PFSK-1 (cell line): ENCODE data around the gene RAPGEF5.

ENCODE experiments used
- FOXP2 ChIP-seq: optimal IDR thresholded peaks from 2 replicates; pipeline ENCODE3; 2011; ENCODE audit warnings: borderline replicate concordance, control low read depth, inconsistent platforms; ENCODE audit not compliant: insufficient read depth; ENCODE audit errors: extremely low read length, extremely low read depth
- POLR2AphosphoS5 ChIP-seq: IDR thresholded peaks from 2 replicates; pipeline ENCODE4 v1.6.1; 2012; ENCODE audit warnings: low read depth, mild to moderate bottlenecking, control low read depth, low read length, moderate library complexity
- SIN3A ChIP-seq: IDR thresholded peaks from 2 replicates; pipeline ENCODE4 v1.6.1; 2012; ENCODE audit warnings: mild to moderate bottlenecking, low read length, moderate library complexity, borderline replicate concordance; ENCODE audit not compliant: insufficient read depth
- TAF1 ChIP-seq: IDR thresholded peaks from 2 replicates; pipeline ENCODE4 v1.6.1; 2012; ENCODE audit warnings: low read length, control low read depth, borderline replicate concordance; ENCODE audit not compliant: insufficient read depth
- TF ChIP-seq, protein P1 (sequence below), 2 experiments: IDR thresholded peaks; 2 replicates each; pipeline versions ENCODE4 v1.6.1 to v1.8.0; 2011 to 2012; ENCODE audit warnings: low read depth in 2 of 2, low read length in 2 of 2, control low read depth in 1 of 2, inconsistent platforms in 1 of 2, mild to moderate bottlenecking in 1 of 2, moderate library complexity in 1 of 2; ENCODE audit not compliant: insufficient read depth in 1 of 2

Gene RAPGEF5

GRCh38 chr7:22179442-22179879 is 177.5 kb downstream of the RAPGEF5 start:
- TF ChIP-seq TAF1 (no peak), POLR2AphosphoS5 (no peak), FOXP2 (no peak), SIN3A (no peak)
- TF ChIP-seq, protein P1, sequence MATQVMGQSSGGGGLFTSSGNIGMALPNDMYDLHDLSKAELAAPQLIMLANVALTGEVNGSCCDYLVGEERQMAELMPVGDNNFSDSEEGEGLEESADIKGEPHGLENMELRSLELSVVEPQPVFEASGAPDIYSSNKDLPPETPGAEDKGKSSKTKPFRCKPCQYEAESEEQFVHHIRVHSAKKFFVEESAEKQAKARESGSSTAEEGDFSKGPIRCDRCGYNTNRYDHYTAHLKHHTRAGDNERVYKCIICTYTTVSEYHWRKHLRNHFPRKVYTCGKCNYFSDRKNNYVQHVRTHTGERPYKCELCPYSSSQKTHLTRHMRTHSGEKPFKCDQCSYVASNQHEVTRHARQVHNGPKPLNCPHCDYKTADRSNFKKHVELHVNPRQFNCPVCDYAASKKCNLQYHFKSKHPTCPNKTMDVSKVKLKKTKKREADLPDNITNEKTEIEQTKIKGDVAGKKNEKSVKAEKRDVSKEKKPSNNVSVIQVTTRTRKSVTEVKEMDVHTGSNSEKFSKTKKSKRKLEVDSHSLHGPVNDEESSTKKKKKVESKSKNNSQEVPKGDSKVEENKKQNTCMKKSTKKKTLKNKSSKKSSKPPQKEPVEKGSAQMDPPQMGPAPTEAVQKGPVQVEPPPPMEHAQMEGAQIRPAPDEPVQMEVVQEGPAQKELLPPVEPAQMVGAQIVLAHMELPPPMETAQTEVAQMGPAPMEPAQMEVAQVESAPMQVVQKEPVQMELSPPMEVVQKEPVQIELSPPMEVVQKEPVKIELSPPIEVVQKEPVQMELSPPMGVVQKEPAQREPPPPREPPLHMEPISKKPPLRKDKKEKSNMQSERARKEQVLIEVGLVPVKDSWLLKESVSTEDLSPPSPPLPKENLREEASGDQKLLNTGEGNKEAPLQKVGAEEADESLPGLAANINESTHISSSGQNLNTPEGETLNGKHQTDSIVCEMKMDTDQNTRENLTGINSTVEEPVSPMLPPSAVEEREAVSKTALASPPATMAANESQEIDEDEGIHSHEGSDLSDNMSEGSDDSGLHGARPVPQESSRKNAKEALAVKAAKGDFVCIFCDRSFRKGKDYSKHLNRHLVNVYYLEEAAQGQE (IDR thresholded peaks at IDR 0.05; ENCODE audit: insufficient read depth in 1 of 2, low read depth in 2 of 2, low read length in 2 of 2), result no peak

GRCh38 chr7:22178735-22179134 is 178.2 kb downstream of the RAPGEF5 start:
- TF ChIP-seq SIN3A (no peak), POLR2AphosphoS5 (no peak), TAF1 (no peak), FOXP2 (no peak)
- TF ChIP-seq, protein P1 (IDR thresholded peaks at IDR 0.05; ENCODE audit: insufficient read depth in 1 of 2, low read depth in 2 of 2, low read length in 2 of 2), result no peak

- no peak for TF ChIP-seq SIN3A
- TF ChIP-seq FOXP2, result no peak
- no peak for TF ChIP-seq TAF1
- TF ChIP-seq POLR2AphosphoS5, result no peak
- TF ChIP-seq, protein P1 (IDR thresholded peaks at IDR 0.05; ENCODE audit: insufficient read depth in 1 of 2, low read depth in 2 of 2, low read length in 2 of 2), result no peak
Measured at GRCh38 chr7:22176791-22177412, 180.1 kb downstream of the RAPGEF5 start.

GRCh38 chr7:22174574-22174953 is 182.4 kb downstream of the RAPGEF5 start:
- TF ChIP-seq, protein P1 (IDR thresholded peaks at IDR 0.05; ENCODE audit: insufficient read depth in 1 of 2, low read depth in 2 of 2, low read length in 2 of 2), result no peak
- TF ChIP-seq FOXP2, result no peak
- TF ChIP-seq SIN3A, result no peak
- TF ChIP-seq POLR2AphosphoS5, result no peak
- no peak for TF ChIP-seq TAF1
